H9 (cell line): Measurements from ENCODE around the gene TCEA3. TPM values are rescaled to one million over a fixed set of nuclear protein-coding genes. Genes with fewer than 3 reads are reported as not detected.

Experiments used
- DNase-seq: peaks from one replicate; pipeline ENCODE4 v3.0.0-alpha.2; 2017
- H2AFZ ChIP-seq: one replicate; pipeline ENCODE4 v1.6.1; 2013; ENCODE audit warnings: mild to moderate bottlenecking, low read length, control low read depth, moderate library complexity
- H2AK5ac ChIP-seq: 2 replicates; pipeline ENCODE4 v1.6.1; 2013; ENCODE audit warnings: low read length, control low read depth, mixed read lengths; ENCODE audit not compliant: insufficient read length
- H2BK120ac ChIP-seq: one replicate; pipeline ENCODE4 v1.6.1; 2013; ENCODE audit warnings: low read depth, mild to moderate bottlenecking, low read length, control low read depth, inconsistent platforms; ENCODE audit not compliant: poor library complexity, severe bottlenecking
- H2BK12ac ChIP-seq: 2 replicates; pipeline ENCODE4 v1.6.1; 2013; ENCODE audit warnings: low read length, control low read depth, mixed read lengths, low read depth; ENCODE audit not compliant: insufficient read length
- H2BK15ac ChIP-seq: 2 replicates; pipeline ENCODE4 v1.6.1; 2013; ENCODE audit warnings: low read depth, low read length, control low read depth
- H2BK20ac ChIP-seq: one replicate; pipeline ENCODE4 v1.6.1; 2013; ENCODE audit warnings: low read depth, mild to moderate bottlenecking, low read length, control low read depth, inconsistent platforms; ENCODE audit not compliant: poor library complexity, severe bottlenecking
- H2BK5ac ChIP-seq: 2 replicates; pipeline ENCODE4 v1.6.1; 2013; ENCODE audit warnings: low read length, control low read depth, mixed read lengths; ENCODE audit not compliant: insufficient read length
- H3K14ac ChIP-seq: 2 replicates; pipeline ENCODE4 v1.6.1; 2013; ENCODE audit warnings: low read length, control low read depth; ENCODE audit not compliant: insufficient read depth
- H3K18ac ChIP-seq: 2 replicates; pipeline ENCODE4 v1.6.1; 2013; ENCODE audit warnings: low read depth, mild to moderate bottlenecking, mixed read lengths, low read length, control low read depth; ENCODE audit not compliant: insufficient read length
- H3K23ac ChIP-seq: 2 replicates; pipeline ENCODE4 v1.6.1; 2013; ENCODE audit warnings: low read length, control low read depth, mixed read lengths, low read depth; ENCODE audit not compliant: insufficient read length
- H3K23me2 ChIP-seq: 2 replicates; pipeline ENCODE4 v1.6.1; 2013; ENCODE audit warnings: low read depth, mild to moderate bottlenecking, mixed read lengths, low read length, control low read depth; ENCODE audit not compliant: insufficient read length, poor library complexity, severe bottlenecking
- H3K27ac ChIP-seq: 2 replicates; pipeline ENCODE4 v1.5.1; 2013; ENCODE audit warnings: low read length, control low read depth, mixed read lengths, low read depth; ENCODE audit not compliant: insufficient read length
- H3K27me3 ChIP-seq: 2 replicates; pipeline ENCODE4 v1.6.1; 2013; ENCODE audit warnings: low read length, control low read depth, inconsistent platforms; ENCODE audit not compliant: insufficient read depth
- H3K4ac ChIP-seq: 2 replicates; pipeline ENCODE4 v1.6.1; 2013; ENCODE audit warnings: low read depth, mild to moderate bottlenecking, control low read depth, inconsistent platforms, low read length, moderate library complexity
- H3K4me1 ChIP-seq: 2 replicates; pipeline ENCODE4 v1.6.1; 2013; ENCODE audit warnings: low read length, control low read depth, inconsistent platforms; ENCODE audit not compliant: insufficient read depth
- H3K4me2 ChIP-seq: 2 replicates; pipeline ENCODE4 v1.6.1; 2013; ENCODE audit warnings: low read length, control low read depth, mixed read lengths; ENCODE audit not compliant: insufficient read length, insufficient read depth
- H3K56ac ChIP-seq: 2 replicates; pipeline ENCODE4 v1.6.1; 2013; ENCODE audit warnings: low read depth, mild to moderate bottlenecking, mixed read lengths, low read length, control low read depth; ENCODE audit not compliant: insufficient read length
- H3K79me1 ChIP-seq: 2 replicates; pipeline ENCODE4 v1.6.1; 2013; ENCODE audit warnings: low read depth, mild to moderate bottlenecking, moderate library complexity, low read length, control low read depth, inconsistent platforms; ENCODE audit not compliant: insufficient read depth, poor library complexity, severe bottlenecking
- H3K79me2 ChIP-seq: 2 replicates; pipeline ENCODE4 v1.6.1; 2013; ENCODE audit warnings: low read length, control low read depth, inconsistent platforms; ENCODE audit not compliant: insufficient read depth
- H3K9ac ChIP-seq: 2 replicates; pipeline ENCODE4 v1.6.1; 2013; ENCODE audit warnings: low read length, control low read depth, mixed read lengths; ENCODE audit not compliant: insufficient read length; ENCODE audit errors: extremely low read depth
- H3K9me3 ChIP-seq: one replicate; pipeline ENCODE4 v1.6.1; 2013; ENCODE audit warnings: low read depth, low read length, inconsistent platforms; ENCODE audit not compliant: control insufficient read depth
- H3T11ph ChIP-seq: one replicate; pipeline ENCODE4 v1.6.1; 2013; ENCODE audit warnings: mild to moderate bottlenecking, low read length, control low read depth, inconsistent platforms
- H4K20me1 ChIP-seq: one replicate; pipeline ENCODE4 v1.6.1; 2013; ENCODE audit not compliant: control insufficient read depth, insufficient read length, insufficient read depth
- H4K5ac ChIP-seq: 2 replicates; pipeline ENCODE4 v1.6.1; 2013; ENCODE audit warnings: low read depth, mild to moderate bottlenecking, mixed read lengths, low read length, control low read depth; ENCODE audit not compliant: insufficient read length
- H4K8ac ChIP-seq: replicated peaks from 2 replicates; pipeline ENCODE4 v1.6.1; 2013; ENCODE audit warnings: low read length, control low read depth, mixed read lengths, low read depth; ENCODE audit not compliant: insufficient read length
- H4K91ac ChIP-seq: 2 replicates; pipeline ENCODE4 v1.6.1; 2013; ENCODE audit warnings: low read depth, mild to moderate bottlenecking, moderate library complexity, mixed read lengths, low read length, control low read depth; ENCODE audit not compliant: insufficient read length
- H3K27ac Mint-ChIP-seq, 3 experiments: 2 replicates in 2 of 3; 3 replicates in 1 of 3; pipeline ENCODE4 v1.8.0; 2020 to 2021; ENCODE audit warnings: mixed read lengths in 3 of 3, mild to moderate bottlenecking in 1 of 3, moderate library complexity in 1 of 3
- H3K27me3 Mint-ChIP-seq: 2 replicates; pipeline ENCODE4 v1.8.0; 2021; ENCODE audit warnings: low read depth, mild to moderate bottlenecking, moderate library complexity, mixed read lengths
- H3K36me3 Mint-ChIP-seq, 3 experiments: 2 replicates in 2 of 3; 3 replicates in 1 of 3; pipeline ENCODE4 v1.8.0; 2020 to 2021; ENCODE audit warnings: low read depth in 3 of 3, mixed read lengths in 3 of 3; ENCODE audit not compliant: insufficient read depth in 1 of 3
- H3K4me1 Mint-ChIP-seq, 2 experiments: 2 replicates each; pipeline ENCODE4 v1.8.0; 2020; ENCODE audit warnings: mixed read lengths in 2 of 2
- H3K4me3 Mint-ChIP-seq, 2 experiments: 2 replicates in 1 of 2; 3 replicates in 1 of 2; pipeline ENCODE4 v1.8.0; 2020 to 2021; ENCODE audit warnings: mild to moderate bottlenecking in 2 of 2, mixed read lengths in 2 of 2, moderate library complexity in 1 of 2
- H3K9me3 Mint-ChIP-seq, 2 experiments: 2 replicates in 1 of 2; 3 replicates in 1 of 2; pipeline ENCODE4 v1.8.0; 2020; ENCODE audit warnings: mild to moderate bottlenecking in 2 of 2, mixed read lengths in 2 of 2, moderate library complexity in 1 of 2
- CTCF ChIP-seq: fragments of 200-600 bp; sonication (generic); conservative IDR thresholded peaks from 3 replicates; pipeline ENCODE4 v1.8.0; 2021; ENCODE audit warnings: antibody characterized with exemption, mild to moderate bottlenecking
- WGBS: extraction: QIAGEN DNeasy Blood & Tissue Kit; methylation state at CpG from one replicate; pipeline ENCODE4 v1.1.7; 2013; ENCODE audit warnings: missing lambda C conversion rate, low lambda C conversion rate, mixed read lengths; ENCODE audit not compliant: insufficient read length; ENCODE audit errors: extremely low coverage; 5-methylcytosine and 5-hydroxymethylcytosine counted together
- total RNA-seq: library from RNA; stranded (reverse); gene quantifications from 2 replicates; pipeline ENCODE4 v1.2.1, GENCODE V29; 2021

TCEA3 gene
- total RNA-seq, 1 experiment from 2014 or later, result 0.37 TPM

- Mint-ChIP-seq H3K36me3 (no peaks in the 10 kb centered on the region; a peak in 2 of 7 replicates), H3K27ac (no peak overlapping the region), H3K27me3 (peaks cover 25% of the 10 kb centered on the region), H3K4me1 (peaks cover 32 to 40% of the 10 kb centered on the region in 2 experiments), H3K4me3 (peak overlapping the region in 1 of 2 experiments; percentile 47; a peak in 2 of 5 replicates), H3K9me3 (peaks cover 8 to 13% of the 10 kb centered on the region in 2 experiments; a peak in 3 of 5 replicates)
- no peak overlapping the region for H2BK20ac ChIP-seq
- no peaks in the 10 kb centered on the region for H3K79me2 ChIP-seq
- peaks cover 3% of the 10 kb centered on the region for H4K20me1 ChIP-seq
- no peak overlapping the region for H2AFZ ChIP-seq
- H3K18ac ChIP-seq, result no peak overlapping the region
- no peak overlapping the region for H3K14ac ChIP-seq
- no peak overlapping the region for H4K91ac ChIP-seq
- H2BK15ac ChIP-seq, result no peak overlapping the region
- TF ChIP-seq CTCF, result peak; percentile 56
- H3K9ac ChIP-seq, result no peak overlapping the region
- no peaks in the 10 kb centered on the region for H3K79me1 ChIP-seq
- H3K27ac ChIP-seq, result no peak overlapping the region
- peaks cover 72% of the 10 kb centered on the region for H3K27me3 ChIP-seq
- no peak overlapping the region for H3K56ac ChIP-seq
- H3K9me3 ChIP-seq, result no peaks in the 10 kb centered on the region
- no peak overlapping the region for H2AK5ac ChIP-seq
- H4K5ac ChIP-seq, result no peak overlapping the region
- H4K8ac ChIP-seq, result no peak overlapping the region
- peaks cover 5% of the 10 kb centered on the region for H3K23me2 ChIP-seq
- H2BK12ac ChIP-seq, result no peak overlapping the region
- H3K23ac ChIP-seq, result no peak overlapping the region
- WGBS, result no CpG with 5 or more reads among the region's 13 CpGs
- H3K4me1 ChIP-seq, result no peaks in the 10 kb centered on the region; the same call in 1 of the 2 replicates
- no peak overlapping the region for H3K4ac ChIP-seq
- H3T11ph ChIP-seq, result no peak overlapping the region
- DNase-seq, result peak; percentile 82
- no peak overlapping the region for H2BK5ac ChIP-seq
- H3K4me2 ChIP-seq, result no peak overlapping the region
- no peak overlapping the region for H2BK120ac ChIP-seq
These were observed 53.6 kb downstream of the TCEA3 start for GRCh38 chr1:23370709-23371584.
